Smooth muscle cell (in vitro differentiated cells): ENCODE data around the gene CRMP1. TPM values are rescaled to one million over a fixed set of nuclear protein-coding genes. Genes with fewer than 3 reads are reported as not detected.
A peak's percentile ranks its signal among the peaks of the same experiment; 100 is the strongest.

Source experiments
- DNase-seq: peaks from one replicate; lab custom pipeline; 2025; ENCODE audit not compliant: unreplicated experiment; lab: John Stamatoyannopoulos, UW
- H2AFZ ChIP-seq: fragments of 200-600 bp; sonication (generic); 2 replicates; pipeline ENCODE4 v1.6.0; 2016; ENCODE audit warnings: antibody characterized with exemption, low read depth, mild to moderate bottlenecking
- H3F3A ChIP-seq: fragments of 200-600 bp; sonication (generic); 2 replicates; pipeline ENCODE4 v1.6.0; 2017; ENCODE audit warnings: antibody characterized with exemption, low read depth
- H3K27ac ChIP-seq: fragments of 200-600 bp; sonication (generic); 2 replicates; pipeline ENCODE4 v1.5.1; 2016; ENCODE audit warnings: low read depth, mild to moderate bottlenecking
- H3K27me3 ChIP-seq: fragments of 200-600 bp; sonication (generic); 2 replicates; pipeline ENCODE4 v1.6.1; 2016; ENCODE audit warnings: low read depth, mild to moderate bottlenecking
- H3K36me3 ChIP-seq: fragments of 200-600 bp; sonication (generic); 2 replicates; pipeline ENCODE4 v1.5.1; 2016; ENCODE audit warnings: low read depth
- H3K4me1 ChIP-seq: fragments of 200-600 bp; sonication (generic); 2 replicates; pipeline ENCODE4 v1.5.1; 2016; ENCODE audit warnings: low read depth
- H3K4me2 ChIP-seq: fragments of 200-600 bp; sonication (generic); 2 replicates; pipeline ENCODE4 v1.6.0; 2016; ENCODE audit warnings: mild to moderate bottlenecking
- H3K4me3 ChIP-seq: fragments of 200-600 bp; sonication (generic); 2 replicates; pipeline ENCODE4 v1.5.1; 2016; ENCODE audit warnings: mild to moderate bottlenecking
- H3K79me2 ChIP-seq: fragments of 200-600 bp; sonication (generic); 2 replicates; pipeline ENCODE4 v1.6.0; 2016; ENCODE audit warnings: low read depth, mild to moderate bottlenecking
- H3K9ac ChIP-seq: fragments of 200-600 bp; sonication (generic); 2 replicates; pipeline ENCODE4 v1.6.0; 2016; ENCODE audit warnings: low read depth
- H3K9me3 ChIP-seq: fragments of 200-600 bp; sonication (generic); replicated peaks from 2 replicates; pipeline ENCODE4 v1.5.1; 2016; ENCODE audit warnings: low read depth
- H4K20me1 ChIP-seq: fragments of 200-600 bp; sonication (generic); 2 replicates; pipeline ENCODE4 v1.6.0; 2016; ENCODE audit warnings: low read depth
- WGBS: methylation state at CpG from one replicate; pipeline ENCODE4 v1.1.7; 2016; ENCODE audit warnings: low lambda C conversion rate; 5-methylcytosine and 5-hydroxymethylcytosine counted together
- polyA plus RNA-seq: library from polyadenylated mRNA; unstranded; fragments of >200 nt; fragmentation: Nextera tagmentation; extraction: Ambion mirVana; gene quantifications from 2 replicates; pipeline ENCODE4 v1.2.1, GENCODE V29; 2016
- total RNA-seq: library from RNA; depleted of rRNA; stranded (reverse); fragments of >200 nt; gene quantifications from 2 replicates; pipeline ENCODE4 v1.2.3, GENCODE V29; 2014
- TF ChIP-seq, protein P1 (sequence below): fragments of 200-600 bp; sonication (generic); IDR thresholded peaks from 2 replicates; pipeline ENCODE4 v1.5.1; 2017; ENCODE audit warnings: borderline replicate concordance, mild to moderate bottlenecking, antibody characterized with exemption; ENCODE audit not compliant: insufficient read depth, poor library complexity, severe bottlenecking

CRMP1 gene
- total and polyA plus RNA-seq, 2 experiments from 2014 or later: 12.5 to 18.6 TPM

GRCh38 chr4:5821665-5822358, 71.1 kb downstream of the CRMP1 start:
- Histone ChIP-seq H3K4me1 (no peaks in the 10 kb centered on the region), H2AFZ (no peak overlapping the region), H3K27ac (no peak overlapping the region), H3K36me3 (peaks cover 5% of the 10 kb centered on the region), H3K9me3 (no peaks in the 10 kb centered on the region), H3K4me3 (no peak overlapping the region), H3K27me3 (no peaks in the 10 kb centered on the region), H3K9ac (no peak overlapping the region), H3K79me2 (no peaks in the 10 kb centered on the region), H4K20me1 (peaks cover 59% of the 10 kb centered on the region), H3F3A (no peaks in the 10 kb centered on the region), H3K4me2 (no peak overlapping the region)
- WGBS: 59% methylated on average over 18 of the region's 18 CpGs
- TF ChIP-seq, protein P1, sequence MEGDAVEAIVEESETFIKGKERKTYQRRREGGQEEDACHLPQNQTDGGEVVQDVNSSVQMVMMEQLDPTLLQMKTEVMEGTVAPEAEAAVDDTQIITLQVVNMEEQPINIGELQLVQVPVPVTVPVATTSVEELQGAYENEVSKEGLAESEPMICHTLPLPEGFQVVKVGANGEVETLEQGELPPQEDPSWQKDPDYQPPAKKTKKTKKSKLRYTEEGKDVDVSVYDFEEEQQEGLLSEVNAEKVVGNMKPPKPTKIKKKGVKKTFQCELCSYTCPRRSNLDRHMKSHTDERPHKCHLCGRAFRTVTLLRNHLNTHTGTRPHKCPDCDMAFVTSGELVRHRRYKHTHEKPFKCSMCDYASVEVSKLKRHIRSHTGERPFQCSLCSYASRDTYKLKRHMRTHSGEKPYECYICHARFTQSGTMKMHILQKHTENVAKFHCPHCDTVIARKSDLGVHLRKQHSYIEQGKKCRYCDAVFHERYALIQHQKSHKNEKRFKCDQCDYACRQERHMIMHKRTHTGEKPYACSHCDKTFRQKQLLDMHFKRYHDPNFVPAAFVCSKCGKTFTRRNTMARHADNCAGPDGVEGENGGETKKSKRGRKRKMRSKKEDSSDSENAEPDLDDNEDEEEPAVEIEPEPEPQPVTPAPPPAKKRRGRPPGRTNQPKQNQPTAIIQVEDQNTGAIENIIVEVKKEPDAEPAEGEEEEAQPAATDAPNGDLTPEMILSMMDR: peak; percentile 70
- DNase-seq: no peak

GRCh38 chr4:5816851-5817375, 76.0 kb downstream of the CRMP1 start:
- TF ChIP-seq, protein P1: no peak
- H3K79me2 ChIP-seq: no peaks in the 10 kb centered on the region
- peaks cover 5% of the 10 kb centered on the region for H3K36me3 ChIP-seq
- DNase-seq: no peak
- H3F3A ChIP-seq: no peaks in the 10 kb centered on the region
- no peak overlapping the region for H3K4me2 ChIP-seq
- no peaks in the 10 kb centered on the region for H3K27me3 ChIP-seq
- WGBS: 95% methylated on average over 12 of the region's 12 CpGs
- H3K9me3 ChIP-seq: no peaks in the 10 kb centered on the region
- H2AFZ ChIP-seq: no peak overlapping the region
- peaks cover 86% of the 10 kb centered on the region for H4K20me1 ChIP-seq
- H3K4me3 ChIP-seq: no peak overlapping the region
- no peak overlapping the region for H3K27ac ChIP-seq
- H3K9ac ChIP-seq: no peak overlapping the region
- H3K4me1 ChIP-seq: no peaks in the 10 kb centered on the region

GRCh38 chr4:5816101-5816500, 76.8 kb downstream of the CRMP1 start:
- no peak overlapping the region for H3K4me2 ChIP-seq
- DNase-seq: no peak
- H3K27ac ChIP-seq: no peak overlapping the region
- no peak overlapping the region for H2AFZ ChIP-seq
- H3F3A ChIP-seq: no peaks in the 10 kb centered on the region
- peaks cover 5% of the 10 kb centered on the region for H3K36me3 ChIP-seq
- H4K20me1 ChIP-seq: peaks cover 79% of the 10 kb centered on the region
- H3K9ac ChIP-seq: no peak overlapping the region
- H3K79me2 ChIP-seq: no peaks in the 10 kb centered on the region
- WGBS: 92% methylated on average over 8 of the region's 8 CpGs
- H3K4me3 ChIP-seq: no peak overlapping the region
- no peaks in the 10 kb centered on the region for H3K9me3 ChIP-seq
- no peaks in the 10 kb centered on the region for H3K27me3 ChIP-seq
- no peaks in the 10 kb centered on the region for H3K4me1 ChIP-seq
- TF ChIP-seq, protein P1: no peak

DNA sequence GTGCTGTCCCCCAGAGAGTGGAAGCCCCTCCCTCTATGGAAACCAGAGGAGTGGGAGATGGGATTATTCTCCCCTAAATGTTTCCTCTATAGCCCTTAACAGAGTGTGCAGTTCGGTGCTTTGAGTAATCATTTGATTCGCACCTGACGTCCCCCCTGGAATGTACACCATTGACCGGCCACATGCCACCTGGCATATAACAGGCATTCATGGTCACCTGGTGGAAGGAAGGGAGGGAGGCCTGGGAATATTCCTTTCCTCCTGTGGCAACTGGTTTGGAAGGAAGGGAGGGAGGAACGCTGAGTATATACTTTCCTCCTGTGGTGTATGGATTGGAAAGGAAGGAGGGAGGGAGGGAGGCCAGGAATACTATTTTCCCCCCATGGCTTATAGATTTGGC, 77.2 kb downstream of the CRMP1 start:
- DNase-seq: no peak
- no peak overlapping the region for H3K9ac ChIP-seq
- H3F3A ChIP-seq: no peaks in the 10 kb centered on the region
- 96% methylated on average over 5 of the region's 5 CpGs for WGBS
- H3K4me3 ChIP-seq: no peak overlapping the region
- H3K36me3 ChIP-seq: peaks cover 1% of the 10 kb centered on the region
- no peak overlapping the region for H2AFZ ChIP-seq
- H3K27ac ChIP-seq: no peak overlapping the region
- H3K4me1 ChIP-seq: no peaks in the 10 kb centered on the region
- no peaks in the 10 kb centered on the region for H3K9me3 ChIP-seq
- H3K4me2 ChIP-seq: no peak overlapping the region
- peaks cover 75% of the 10 kb centered on the region for H4K20me1 ChIP-seq
- H3K27me3 ChIP-seq: no peaks in the 10 kb centered on the region
- TF ChIP-seq, protein P1: no peak
- H3K79me2 ChIP-seq: no peaks in the 10 kb centered on the region
